ENCODE measurements around the gene SLC13A2.
"Not testable (repeated sequence)": the region's sequence is repeated elsewhere in the genome, so short reads cannot be mapped to it uniquely, and the experiment has no call there.

The SLC13A2 gene

DNA sequence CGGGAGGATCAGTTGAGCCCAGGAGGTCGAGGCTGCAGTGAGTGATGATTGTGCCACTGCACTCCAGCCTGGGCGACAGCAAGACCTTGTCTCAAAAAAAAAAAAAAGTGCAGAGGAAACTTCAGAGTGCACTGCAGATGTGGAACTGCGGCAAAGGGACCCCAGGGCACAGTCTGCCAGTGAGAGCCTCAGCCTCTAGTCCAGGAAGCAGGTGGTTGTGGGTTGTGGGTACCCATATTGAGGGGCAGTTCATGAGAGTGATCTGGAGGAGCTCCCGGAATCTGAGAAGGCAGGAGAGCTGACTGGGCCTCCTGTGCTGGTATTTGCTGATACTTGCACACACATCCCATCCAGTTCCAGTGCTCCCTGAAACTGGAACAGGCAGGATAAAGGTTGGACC lies 45.8 kb downstream of the SLC13A2 start:
- DNase-seq: no peak

DNA sequence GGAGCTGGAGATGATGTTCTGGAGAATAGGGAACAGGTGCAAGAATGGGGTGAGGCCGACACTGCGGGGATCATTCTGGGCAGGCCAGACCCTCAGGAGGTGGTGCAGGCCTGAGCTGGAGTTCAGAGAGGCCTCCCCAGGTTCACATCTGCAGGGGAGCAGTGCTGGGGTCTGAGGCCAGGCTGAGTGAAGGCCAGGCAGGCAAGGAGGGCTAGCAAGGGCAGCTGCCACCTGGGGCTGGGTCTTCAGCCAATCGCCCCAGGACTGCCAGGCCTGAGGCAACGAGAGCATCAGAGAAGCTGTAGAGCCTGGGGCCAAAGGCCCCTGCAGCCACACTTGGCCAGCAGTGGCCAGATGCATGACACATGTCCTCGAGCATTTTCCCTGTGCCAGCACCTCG lies 47.2 kb downstream of the SLC13A2 start:
- no peak for DNase-seq

DNA sequence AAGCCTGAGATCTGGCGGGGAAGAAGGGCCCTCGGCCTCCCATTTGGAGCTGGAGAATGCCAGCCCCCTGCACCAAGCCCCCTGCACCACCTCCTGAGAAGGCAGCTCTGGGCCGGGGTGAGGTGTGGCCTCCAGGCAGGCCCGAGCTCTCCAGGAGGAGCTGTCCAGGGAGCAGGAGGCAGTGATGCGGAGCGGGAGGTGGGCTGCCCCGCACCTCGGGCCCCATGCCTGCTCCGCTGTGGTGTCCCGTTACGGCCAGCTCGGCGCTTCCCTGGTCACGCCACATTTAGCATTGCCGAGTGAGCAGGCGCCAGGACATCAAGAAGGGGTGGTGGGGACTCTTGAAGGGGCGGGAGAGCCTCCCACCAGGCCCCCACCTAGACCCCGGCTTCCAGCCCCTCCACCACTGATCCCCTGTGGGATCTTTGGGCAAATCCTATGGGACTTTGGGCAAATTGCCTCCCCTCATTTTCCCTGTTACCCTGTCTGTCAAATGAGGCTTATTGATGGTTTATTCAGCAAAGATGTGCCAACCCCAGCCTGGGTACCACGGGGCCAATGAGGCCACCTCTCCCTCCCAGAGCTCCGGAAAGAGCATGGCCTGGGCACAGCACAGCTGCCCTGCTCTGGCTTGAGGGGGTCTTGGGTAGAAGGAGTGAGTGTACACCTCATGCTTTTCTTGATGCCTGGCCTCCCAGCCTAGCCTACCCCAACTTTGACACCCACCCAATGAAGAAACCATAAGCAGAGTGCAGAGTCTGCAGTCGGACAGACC lies 48.1 kb downstream of the SLC13A2 start:
- DNase-seq: no peak

DNA sequence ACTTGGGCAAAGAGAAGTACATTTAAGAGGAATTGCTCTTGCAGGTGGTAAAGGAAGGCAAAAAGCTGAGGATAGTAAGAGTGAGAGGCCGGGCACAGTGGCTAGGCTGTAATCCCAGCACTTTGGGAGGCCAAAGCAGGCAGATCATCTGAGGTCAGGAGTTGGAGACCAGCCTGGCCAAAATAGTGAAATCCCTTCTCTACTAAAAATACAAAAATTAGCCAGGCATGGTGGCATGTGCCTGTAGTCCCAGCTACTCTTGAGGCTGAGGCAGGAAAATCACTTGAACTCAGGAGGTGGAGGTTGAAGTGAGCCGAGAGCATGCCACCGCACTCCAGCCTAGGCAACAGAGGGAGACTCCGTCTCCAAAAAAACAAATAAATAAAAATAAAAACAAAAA lies 48.8 kb downstream of the SLC13A2 start:
- not testable (repeated sequence) for DNase-seq

DNA sequence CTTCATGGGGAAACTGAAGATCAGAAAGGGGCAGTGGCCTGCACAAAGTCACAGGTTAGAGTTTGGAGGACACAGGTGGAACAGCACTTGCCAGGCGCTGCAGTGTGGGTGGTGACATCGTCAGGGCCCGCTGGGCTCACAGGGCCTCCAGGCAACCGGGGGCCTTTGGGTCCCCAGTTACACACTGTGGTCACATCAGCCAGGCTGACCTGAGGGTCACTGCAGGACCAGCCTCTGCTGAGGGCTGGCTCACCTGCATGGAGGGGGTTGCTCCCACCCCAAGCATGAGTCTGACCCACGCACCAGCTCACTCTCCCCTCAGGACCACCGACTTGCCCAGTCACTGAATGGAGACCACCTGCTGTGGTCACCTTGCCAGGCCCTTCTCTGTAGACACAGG lies 49.7 kb downstream of the SLC13A2 start:
- no peak for DNase-seq

DNA sequence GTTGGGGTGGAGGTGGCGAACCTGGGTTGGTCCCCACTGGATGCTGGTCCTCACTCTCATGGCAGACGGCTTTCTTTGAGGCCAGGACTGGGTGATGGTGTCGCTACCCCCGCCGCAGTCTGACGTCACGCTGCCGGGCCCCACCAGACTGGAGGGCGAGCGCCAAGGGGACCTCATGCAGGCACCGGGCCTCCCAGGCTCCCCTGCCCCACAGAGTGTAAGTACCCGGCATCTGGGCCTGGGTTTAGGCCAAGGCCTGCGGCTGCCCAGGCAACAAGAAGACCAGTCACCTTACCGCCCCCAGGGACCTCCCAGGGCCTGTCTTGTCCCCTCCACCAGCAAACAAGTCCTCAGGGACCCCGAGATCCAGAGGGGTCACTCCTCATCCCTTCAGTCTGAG lies 50.4 kb downstream of the SLC13A2 start:
- DNase-seq: no peak

DNA sequence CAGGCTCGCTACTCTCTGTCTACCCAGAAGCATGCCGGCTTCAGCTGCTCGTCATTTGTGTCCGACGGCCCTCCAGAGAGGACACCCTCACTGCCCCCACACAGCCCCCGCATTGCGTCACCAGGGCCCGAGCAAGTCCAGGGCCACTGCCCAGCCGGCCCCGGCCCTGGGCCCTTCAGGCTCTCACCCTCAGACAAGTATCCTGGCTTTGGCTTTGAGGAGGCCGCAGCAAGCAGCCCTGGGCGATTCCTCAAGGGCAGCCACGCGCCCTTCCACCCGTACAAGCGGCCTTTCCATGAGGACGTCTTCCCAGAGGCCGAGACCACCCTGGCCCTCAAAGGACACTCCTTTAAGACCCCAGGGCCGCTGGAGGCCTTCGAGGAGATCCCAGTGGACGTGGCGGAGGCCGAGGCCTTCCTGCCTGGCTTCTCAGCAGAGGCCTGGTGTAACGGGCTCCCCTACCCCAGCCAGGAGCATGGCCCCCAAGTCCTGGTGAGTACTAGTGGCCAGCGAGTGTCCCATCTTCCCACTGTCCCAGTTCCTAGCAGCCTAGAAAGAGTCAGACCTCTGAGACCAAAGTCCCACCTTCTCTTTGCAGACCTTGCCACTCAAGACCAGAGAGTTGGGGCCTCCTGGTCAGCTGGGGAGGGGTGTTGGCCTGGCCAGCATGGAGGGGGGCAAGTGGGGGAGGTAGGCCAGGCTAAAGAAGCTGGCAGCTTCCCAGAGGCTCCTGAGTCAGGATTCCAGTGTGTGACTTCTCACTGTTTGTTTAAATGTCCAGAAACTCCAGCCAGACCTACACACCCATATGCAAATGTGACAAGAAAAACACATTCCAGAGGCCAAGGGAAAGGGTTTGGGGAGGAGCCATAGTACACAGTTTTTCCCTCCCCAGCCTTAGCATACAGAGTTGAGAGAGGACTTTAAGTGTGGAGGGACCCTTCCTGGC lies 51.3 kb downstream of the SLC13A2 start:
- no peak for DNase-seq

DNA sequence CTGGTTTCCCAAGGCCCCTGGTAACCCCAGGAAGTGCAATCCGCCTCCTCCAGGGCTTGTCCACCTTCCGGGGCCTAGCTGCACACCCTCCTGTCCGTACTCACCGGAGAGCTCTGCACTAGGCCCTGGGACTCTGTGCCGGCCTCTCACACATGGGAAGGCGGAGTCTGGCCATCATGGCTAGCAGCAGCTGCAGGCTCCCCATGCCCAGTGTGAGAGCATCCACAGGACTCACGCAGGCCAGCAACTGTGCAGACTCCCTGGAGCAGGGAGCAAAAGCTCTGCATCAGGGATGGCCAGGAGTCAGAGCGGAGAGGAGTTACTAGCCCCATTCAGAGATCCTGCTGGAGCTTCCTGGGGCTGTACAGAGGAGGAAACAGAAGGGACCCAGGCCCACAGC lies 52.9 kb downstream of the SLC13A2 start:
- peak; percentile 47 to 60 for DNase-seq

DNA sequence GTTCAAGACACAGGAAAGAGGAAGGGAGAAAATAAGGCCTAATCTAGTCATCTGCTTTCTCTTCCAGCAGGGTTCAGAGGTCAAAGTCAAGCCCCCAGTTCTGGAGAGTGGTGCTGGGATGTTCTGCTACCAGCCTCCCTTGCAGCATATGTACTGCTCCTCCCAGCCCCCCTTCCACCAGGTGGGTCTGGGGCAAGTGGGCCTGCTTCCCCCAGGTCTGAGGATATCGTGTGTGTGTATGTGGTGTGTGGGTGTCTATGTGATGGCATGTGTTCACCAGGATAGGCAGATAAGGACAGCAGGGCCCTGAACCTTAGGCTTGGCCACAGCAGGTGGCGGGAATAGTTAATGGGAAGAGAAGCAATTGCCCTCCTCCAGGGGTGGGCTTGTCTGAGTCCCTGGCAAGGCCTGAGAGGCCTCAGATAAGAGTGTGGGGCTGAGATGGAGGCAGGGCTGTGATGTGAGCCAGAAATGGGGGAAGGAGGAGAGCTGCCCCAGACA lies 53.8 kb downstream of the SLC13A2 start:
- no peak for DNase-seq

DNA sequence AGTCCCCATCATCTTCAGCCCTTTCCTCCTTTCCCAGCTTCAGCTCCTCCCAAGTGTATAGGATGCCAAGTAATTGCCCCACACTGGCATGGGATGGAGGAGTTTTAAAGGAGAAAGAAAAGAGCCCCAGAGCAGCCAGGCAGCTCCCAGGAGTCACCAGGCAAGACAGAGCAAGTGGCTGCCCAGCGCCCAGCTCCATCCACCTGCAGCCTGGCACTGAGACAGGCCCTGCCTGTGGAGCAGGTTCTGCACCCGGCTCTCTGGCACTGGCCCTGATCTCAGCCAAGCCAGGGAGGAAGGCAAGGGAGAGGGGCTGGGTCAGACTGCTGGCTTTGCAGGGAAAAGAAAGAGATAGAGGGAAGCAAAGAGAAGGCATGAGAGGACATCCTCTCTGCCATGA lies 54.4 kb downstream of the SLC13A2 start:
- DNase-seq: no peak

DNA sequence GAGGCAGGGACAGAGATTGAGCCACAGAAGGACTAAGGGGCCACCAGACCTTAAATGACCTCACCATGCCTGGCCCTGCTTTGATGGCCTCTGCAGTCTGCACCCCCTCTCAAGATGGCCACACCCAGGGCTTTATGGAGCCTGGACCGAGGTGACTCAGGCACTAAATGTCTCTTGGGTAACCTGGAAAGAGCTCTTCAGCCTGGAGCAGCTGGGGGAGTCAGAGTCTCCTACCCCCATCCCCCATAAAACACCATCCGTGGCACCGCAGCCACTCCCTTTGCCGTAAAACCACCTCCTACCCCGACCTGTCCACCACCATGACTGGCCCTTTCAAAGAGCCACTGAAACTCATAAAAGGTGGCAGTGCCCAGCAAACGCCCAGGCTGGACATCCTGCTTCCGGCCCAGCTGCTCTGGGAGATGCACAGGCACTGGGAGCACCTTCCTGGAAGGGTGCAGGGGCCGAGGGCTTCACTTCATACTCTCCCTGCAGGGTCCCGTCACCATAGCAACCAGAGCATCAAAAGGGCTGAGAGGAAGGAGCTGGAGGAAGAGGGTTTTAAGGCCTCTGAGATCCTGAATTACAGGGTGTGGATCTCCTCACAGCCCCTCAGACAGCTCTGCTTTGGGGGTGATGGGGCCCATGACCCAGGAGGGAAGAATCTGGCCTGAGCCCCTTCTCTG lies 55.0 kb downstream of the SLC13A2 start:
- peak; percentile 39 to 46 for DNase-seq

DNA sequence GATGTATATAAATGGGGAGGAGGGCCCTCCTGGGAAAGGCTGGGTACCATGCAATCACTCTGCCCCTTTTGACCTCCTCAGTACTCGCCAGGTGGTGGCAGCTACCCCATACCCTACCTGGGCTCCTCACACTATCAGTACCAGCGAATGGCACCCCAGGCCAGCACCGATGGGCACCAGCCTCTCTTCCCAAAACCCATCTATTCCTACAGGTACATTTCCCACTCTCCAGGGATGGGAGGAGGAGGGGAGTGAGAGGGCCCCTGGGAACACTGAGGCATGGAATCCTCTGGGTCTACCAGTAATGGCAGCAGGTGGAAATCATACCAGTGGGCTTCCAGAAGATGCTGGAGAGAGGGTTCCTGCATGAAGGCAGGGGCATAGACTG lies 55.6 kb downstream of the SLC13A2 start:
- DNase-seq: no peak

DNA sequence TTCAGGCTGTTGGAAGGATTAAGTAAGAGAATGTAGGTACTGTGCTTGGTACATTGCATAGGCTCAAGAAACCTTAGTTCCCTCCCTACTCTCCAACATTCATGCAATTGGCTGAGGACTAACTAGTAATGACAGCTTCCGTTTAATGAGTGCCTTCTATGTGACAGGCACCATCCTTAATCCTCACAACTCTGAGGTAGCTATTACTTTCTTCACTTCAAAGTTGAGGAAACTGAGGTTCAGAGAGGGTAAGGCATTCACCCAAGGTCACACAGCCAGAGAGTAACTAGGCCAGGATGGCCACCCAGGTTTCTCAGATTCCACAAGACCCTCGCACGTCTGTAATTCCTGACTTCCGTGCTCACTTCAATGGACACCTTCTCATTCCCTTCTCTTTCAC lies 56.8 kb downstream of the SLC13A2 start:
- DNase-seq: no peak

DNA sequence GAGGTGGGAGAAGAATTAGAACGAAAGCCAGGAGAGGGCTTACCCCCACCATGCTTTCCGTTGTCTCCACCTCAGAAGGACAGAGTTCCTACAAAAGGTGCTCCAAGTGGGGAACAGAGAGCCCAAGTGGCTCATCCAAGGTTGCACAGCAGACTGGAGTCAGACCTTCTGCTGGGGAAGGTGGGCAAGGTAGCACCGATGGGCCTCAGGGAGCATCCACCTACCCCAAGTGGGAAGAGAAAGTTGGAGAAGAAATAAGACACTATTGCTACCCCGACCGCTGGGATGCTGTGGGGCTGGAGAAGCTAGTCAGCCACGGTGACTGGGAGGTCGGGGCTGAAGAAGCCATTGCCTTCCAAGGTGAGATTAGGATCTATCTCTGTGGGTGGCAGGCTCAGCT lies 57.5 kb downstream of the SLC13A2 start:
- DNase-seq: no peak

DNA sequence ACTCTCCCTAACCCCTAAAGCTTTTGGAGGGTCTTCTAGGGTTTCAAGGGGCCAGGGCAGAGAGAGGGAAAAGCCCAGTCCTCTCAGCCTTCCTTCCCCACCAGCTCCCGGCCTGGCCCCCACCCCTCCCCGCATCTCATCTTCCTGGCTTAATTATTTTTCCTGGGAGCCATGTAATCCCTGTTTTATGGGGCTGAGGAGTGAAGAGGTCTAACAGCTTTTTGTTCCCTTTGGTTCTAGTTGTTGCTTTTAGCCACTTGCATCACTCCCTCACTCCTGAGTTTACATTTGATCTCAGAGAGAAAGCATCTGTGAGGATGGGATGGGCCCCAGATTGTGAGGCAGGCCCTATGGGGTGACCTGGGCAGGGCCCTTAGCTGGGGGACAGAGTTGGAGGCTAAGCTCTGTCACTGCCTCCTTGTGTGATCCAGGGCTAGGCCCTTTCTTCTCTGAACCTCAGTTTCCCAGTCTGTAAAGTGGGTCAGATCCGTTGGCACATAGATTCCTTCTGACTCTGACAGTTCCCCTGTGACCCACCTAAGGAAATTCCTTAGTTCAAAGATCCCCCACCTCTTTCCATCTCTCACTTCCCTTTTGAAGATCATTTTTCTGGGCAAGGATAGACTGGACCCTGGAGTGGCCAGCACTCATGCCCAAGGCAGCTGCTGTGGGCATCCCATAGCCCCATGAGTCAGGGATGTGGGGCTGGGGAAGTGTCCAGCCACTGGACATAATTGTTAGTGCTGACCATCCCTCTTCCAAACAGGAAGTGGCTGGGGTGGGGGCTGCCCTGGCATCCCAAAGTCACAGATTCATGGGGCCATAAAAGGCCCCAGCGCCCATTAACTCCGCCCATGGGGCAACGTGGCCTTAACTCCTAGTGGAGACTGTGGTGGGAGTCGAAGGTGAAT lies 58.9 kb downstream of the SLC13A2 start:
- peak; percentile 86 to 90 for DNase-seq

DNA sequence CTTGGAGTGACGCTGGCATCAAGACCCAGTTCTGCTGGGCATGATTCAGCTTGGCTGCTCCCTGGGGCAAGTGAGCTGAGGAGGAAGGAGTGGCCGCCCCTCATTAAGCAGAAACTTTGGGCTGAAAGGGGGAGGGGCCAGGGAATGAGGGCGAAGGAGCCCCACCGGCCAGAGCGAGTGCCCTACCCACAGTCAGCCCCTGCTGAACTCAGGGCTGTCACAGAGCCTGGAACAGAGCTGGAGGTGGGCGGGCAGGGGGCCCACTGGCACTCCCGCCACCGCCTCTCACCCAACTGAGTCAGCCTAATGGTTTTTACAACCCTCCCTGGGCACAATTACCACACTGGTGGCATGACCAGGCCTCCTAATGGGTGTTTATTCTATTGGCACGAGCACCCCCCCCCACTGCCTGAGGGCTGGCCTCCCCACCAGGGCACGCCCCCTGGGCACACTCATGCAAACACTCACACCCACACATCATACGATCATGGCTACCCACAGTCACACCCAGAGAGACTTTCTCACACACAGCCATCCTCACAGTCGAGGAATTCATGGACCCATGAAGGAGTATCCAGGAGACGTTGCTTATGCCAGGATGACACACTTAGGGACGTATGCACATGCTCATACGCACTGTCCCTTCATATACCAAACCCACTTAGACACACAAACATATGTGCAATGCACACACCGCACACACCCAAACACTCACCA lies 59.8 kb downstream of the SLC13A2 start:
- no peak for DNase-seq

DNA sequence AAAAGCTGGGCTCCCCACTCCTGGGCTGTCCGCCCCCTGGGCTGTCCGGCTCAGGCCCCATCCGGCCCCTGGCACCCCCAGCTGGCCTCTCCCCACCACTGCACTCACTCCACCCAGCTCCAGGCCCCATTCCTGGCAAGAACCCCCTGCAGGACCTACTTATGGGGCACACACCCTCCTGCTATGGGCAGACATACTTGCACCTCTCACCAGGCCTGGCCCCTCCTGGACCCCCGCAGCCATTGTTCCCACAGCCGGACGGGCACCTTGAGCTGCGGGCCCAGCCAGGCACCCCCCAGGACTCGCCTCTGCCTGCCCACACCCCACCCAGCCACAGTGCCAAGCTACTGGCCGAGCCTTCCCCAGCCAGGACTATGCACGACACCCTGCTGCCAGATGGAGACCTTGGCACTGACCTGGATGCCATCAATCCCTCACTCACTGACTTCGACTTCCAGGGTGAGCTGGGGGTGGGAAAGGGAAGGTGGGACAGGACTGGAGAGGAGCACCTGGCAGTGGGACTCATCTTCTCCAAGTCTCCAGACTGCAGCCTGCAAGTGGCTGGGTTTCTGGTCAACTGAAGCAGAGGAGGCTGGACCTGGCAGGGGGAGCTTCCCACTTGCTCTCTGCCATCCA lies 61.4 kb downstream of the SLC13A2 start:
- DNase-seq: no peak

DNA sequence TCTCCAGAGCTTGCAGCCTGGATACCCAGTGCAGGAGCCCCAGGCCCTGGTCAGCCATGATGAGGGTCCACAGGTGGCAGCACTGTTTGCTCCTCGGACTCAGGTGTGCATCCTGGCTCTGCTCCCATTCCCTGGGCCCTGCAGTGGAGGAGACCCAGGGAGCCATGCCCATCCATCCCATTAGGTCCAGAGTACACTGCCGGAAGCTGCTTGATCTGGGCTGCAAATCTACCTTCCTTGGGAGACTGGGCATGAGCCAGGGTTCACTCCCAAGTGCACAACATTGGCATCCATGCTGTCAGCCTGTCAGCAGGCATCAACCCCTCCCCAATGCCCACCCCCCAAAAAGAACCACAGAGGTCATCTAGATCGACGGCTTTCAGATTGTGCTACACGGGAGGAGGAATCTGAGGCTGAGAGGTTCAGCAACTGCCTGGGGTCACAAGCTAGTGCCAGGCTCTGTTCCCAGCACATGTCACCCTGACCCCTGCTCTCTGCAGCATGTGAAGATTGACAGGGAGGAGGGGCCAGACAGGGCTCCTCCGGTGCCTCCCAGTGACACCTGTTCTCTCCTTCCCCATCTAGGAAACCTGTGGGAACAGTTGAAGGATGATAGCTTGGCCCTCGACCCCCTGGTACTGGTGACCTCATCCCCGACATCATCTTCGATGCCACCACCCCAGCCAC lies 63.2 kb downstream of the SLC13A2 start:
- DNase-seq: peak in 1 of 2 experiments; percentile 26

DNA sequence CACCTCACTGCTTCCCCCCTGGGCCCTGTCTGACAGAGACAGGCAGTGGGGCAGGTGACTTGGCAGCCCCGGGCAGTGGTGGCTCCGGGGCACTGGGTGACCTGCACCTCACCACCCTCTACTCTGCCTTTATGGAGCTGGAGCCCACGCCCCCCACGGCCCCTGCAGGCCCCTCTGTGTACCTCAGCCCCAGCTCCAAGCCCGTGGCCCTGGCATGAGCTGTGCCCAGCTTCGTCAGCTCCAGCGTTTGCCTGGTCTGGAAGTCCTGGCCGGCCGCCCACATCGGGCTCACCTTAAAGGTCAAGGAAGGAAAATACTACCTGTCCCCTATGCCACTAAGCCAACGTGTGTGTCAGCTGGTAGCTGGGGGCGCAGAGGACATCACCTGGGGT lies 63.8 kb downstream of the SLC13A2 start:
- no peak for DNase-seq

DNA sequence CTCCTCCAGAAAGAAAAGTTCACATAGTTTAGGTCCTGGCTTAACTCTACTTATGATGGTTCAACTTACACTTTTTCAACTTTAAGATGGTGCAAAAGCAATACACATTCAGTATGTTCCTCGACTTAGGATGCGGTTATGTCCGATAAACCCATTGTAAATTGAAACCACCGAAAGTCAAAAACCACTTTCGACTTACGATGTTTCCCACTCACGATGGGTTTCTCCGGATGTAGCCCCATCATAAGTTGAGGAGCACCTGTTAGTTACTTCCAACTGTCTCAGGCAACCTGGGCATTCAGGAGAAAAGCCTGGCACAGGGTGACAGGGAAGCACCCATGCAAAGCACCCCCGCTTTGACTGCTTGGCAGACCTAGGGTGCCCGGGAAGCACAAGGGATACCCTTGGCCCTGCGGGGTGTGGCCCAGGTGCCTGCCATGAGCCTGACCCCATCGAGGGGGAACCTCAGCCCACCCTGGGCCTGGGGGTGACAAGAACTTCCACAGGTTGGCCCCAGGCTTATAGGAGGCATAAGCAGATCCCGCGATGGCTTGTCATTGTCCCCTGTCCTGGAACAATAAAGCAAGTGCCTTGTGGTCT lies 65.0 kb downstream of the SLC13A2 start:
- no peak for DNase-seq

All from NCI-H524 (cell line).